ENCODE measurements around the gene ABCA2.
A peak's percentile ranks its signal among the peaks of the same experiment; 100 is the strongest.

ABCA2 gene, protein sequence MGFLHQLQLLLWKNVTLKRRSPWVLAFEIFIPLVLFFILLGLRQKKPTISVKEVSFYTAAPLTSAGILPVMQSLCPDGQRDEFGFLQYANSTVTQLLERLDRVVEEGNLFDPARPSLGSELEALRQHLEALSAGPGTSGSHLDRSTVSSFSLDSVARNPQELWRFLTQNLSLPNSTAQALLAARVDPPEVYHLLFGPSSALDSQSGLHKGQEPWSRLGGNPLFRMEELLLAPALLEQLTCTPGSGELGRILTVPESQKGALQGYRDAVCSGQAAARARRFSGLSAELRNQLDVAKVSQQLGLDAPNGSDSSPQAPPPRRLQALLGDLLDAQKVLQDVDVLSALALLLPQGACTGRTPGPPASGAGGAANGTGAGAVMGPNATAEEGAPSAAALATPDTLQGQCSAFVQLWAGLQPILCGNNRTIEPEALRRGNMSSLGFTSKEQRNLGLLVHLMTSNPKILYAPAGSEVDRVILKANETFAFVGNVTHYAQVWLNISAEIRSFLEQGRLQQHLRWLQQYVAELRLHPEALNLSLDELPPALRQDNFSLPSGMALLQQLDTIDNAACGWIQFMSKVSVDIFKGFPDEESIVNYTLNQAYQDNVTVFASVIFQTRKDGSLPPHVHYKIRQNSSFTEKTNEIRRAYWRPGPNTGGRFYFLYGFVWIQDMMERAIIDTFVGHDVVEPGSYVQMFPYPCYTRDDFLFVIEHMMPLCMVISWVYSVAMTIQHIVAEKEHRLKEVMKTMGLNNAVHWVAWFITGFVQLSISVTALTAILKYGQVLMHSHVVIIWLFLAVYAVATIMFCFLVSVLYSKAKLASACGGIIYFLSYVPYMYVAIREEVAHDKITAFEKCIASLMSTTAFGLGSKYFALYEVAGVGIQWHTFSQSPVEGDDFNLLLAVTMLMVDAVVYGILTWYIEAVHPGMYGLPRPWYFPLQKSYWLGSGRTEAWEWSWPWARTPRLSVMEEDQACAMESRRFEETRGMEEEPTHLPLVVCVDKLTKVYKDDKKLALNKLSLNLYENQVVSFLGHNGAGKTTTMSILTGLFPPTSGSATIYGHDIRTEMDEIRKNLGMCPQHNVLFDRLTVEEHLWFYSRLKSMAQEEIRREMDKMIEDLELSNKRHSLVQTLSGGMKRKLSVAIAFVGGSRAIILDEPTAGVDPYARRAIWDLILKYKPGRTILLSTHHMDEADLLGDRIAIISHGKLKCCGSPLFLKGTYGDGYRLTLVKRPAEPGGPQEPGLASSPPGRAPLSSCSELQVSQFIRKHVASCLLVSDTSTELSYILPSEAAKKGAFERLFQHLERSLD (N-terminal part only)

DNA sequence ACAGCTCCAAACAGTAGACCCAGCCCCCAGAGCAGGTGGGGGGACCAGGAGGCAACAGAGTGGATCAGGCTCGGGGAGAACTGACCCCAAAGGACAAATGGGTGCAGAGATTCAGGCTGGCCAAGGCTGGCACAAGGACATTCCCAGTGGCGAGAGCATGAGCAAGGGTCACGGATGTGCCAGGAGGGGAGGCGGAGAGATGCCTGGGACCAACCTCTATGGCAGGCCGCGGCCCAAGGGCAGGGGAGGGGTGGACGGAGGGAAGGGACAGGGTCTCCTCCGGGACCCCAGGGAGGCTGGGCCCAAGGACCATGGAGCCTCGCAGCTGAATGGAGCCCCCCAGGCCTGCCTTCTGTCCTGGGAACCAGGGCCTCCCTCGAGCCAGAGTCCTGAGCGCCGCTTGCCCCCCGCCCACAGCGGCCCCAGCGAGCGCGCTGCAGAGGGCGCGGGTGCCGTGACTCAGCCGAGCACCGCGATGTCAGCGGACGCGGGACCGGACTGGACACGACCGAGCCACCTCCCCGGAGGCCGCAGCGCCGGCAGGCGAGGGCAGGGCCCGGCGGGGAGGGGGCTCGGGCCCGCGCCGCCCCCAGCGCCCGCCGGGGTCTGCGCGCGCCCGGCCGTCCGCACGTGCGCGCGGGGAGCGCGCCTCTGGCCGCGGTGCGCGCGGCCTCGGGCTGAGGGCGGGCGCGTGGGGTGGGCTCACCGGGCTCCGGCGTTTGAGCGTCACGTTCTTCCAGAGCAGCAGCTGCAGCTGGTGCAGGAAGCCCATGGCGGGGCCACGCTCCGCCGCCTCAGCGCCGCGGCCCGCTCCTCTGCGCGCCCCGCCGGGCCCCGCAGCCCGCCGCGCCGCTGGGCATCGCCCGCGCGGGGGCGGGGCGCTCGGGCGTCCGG, at the start of gene ABCA2:
Gene ABCA2 (minus strand): TSS at position 869 of the 894 bp plus-strand sequence. CDS start 97 bp downstream, at position 772.
- DNase-seq, result no peak

DNA sequence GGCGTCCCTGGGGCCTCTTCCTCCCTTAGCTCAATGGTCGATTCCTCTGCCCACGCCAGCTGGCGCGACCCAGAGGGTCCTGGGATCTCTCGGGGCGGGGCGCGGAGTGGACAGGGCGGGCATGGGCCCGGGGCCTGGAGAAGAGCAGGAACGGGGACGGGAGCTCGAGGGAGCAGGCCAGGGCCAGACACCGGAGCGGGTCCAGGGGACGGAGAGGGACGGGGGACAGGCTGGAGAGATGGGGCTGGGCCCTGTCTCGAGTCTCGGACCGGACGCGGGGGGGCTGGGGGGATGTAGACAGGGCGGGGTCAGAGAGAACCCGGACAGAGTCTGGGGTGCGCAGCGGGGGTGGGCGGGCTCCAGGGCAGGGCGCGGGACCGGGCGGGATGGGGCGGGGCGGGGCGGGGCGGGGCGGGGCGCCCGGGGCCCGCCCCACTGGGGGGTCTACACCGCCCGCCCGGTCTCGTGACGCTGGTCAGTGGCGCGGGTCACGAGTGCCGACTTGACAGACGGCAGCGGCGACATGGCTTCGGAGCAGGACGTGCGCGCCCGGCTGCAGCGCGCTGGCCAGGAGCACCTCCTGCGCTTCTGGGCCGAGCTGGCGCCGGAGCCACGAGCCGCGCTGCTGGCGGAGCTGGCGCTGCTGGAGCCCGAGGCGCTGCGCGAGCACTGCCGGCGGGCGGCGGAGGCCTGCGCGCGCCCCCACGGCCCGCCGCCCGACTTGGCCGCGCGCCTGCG, 49.1 kb upstream of the ABCA2 start, which contains the start of gene UAP1L1:
Gene UAP1L1 (plus strand): TSS at position 508 of the 738 bp plus-strand sequence. CDS start 16 bp downstream, at position 524.
- DNase-seq, result peak; percentile 19

DNA sequence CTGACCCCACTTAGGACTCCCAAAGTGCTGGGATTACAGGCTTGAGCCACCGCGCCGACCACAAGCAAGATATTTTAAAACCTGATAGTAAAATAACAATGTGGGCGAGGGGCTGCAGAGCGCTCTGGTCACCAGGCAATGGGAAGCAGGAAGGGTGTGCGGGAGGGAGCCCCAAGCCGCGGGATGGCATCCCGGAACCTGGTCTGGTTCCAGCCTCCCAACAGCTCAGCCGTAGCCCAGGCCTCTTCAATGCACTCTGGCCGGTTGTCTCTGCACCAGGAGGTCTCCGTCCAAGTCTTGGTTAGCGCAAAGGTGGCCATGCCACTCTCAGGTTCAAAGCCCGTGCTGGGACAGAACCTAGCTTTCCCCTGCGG, 48.6 kb upstream of the ABCA2 start:
- no peak for DNase-seq

DNA sequence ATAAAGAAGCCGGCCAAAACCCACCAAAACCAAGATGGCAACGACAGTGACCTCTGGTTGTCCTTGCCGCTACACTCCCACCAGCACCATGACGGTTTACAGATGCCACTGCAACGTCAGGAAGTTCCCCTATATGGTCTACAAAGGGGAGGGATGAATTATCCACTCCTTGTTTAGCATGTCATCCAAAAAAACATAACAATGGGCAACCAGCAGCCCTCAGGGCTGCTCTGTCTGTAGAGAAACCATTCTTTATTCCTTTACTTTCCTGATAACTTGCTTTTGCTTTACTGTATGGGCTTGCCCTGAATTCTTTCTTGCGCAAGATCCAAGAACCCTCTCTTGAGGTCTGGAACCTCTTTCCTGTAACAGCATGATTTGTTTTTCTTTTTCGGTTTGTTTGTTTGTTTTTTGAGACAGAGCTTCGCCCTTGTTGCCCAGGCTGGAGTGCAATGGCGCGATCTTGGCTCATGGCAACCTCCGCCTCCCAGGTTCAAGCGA, 47.3 kb upstream of the ABCA2 start:
- no peak for DNase-seq

DNA sequence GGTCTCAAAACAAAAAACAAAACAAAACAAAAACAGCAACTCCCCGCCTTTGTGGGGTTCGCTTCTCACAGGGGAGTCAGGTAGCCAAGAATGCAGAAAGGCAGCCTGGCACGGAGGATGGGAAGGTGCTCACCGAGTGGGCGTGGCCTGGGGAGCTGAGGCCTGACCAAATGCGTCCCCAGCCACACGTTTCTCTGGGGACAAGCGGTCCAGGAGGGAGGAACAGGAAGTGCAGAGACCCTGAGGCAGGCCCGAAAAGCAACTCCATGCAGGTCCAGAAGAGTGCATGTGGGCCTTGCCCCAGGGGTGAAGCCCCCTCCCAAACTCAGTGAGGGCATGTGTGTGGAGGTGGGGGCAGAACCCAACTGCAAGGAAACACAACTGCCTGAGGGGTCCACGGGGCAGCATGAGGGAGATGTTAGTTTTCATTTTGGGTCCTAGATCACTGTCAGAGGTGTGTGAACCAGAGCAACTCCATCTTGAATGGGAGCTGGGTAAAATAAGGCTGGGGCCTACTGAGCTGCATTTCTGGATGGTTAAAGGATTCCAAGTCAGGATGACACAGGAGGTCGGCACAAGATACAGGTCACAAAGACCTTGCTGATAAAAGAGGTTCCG, 46.7 kb upstream of the ABCA2 start:
- DNase-seq, result no peak

DNA sequence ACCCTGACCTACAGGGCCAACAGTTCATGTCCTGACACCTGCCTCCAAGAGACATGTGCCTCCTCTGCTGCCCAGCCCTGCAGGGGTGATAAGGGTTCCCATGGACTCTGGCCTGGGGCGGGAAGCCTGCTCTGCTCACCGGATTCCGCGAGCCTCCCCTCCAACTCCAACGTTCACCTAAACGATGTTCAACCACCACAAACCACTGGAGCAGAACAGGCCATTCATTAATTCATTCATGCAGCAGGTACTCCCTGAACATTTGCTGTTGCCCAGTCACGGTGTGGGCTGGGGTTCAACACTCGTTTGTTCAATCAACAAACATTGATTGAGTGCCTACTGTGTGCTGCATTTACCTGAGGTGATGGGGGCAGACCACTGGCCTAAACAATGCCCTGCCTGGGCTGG, 46.0 kb upstream of the ABCA2 start:
- DNase-seq, result no peak

DNA sequence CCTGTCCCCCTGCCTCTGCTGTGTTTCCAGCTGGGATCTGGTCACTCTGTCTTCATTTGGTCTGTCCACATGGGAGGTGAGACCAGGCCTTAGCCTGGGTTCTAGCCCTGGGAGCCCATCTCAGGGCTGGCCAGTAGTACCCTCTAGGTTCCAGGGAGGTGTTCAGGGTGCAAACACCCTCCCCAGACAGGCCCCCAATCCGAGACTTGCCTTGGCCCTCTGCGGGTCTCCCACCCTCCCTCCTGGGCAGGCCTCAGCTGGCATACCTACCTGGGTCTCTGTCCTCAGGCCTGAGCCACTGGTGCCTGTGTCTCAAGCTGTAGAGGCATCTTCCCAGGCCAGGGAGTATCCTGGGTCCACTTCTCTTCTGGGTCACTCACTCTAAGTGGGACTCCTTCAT, 43.2 kb upstream of the ABCA2 start:
- DNase-seq, result no peak

DNA sequence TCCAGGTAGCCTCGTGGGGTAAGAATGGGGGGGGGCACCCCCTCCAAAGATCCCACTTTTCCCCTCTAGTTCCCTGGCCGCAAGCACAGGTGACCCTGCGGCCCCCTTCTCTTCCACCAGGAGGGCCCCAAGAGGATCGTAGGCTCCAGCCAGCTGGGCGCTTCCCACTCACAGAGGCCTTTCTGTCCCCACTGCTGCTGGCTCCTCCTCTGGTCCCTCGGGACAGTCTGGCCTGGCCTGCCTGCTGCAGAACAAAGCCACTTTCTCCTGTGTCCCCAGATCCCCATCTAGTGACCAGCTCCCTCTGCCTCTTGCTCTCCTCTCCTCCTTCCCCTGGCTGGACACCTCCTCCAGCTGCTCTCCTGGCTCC, 42.9 kb upstream of the ABCA2 start:
- DNase-seq, result peak; percentile 78

DNA sequence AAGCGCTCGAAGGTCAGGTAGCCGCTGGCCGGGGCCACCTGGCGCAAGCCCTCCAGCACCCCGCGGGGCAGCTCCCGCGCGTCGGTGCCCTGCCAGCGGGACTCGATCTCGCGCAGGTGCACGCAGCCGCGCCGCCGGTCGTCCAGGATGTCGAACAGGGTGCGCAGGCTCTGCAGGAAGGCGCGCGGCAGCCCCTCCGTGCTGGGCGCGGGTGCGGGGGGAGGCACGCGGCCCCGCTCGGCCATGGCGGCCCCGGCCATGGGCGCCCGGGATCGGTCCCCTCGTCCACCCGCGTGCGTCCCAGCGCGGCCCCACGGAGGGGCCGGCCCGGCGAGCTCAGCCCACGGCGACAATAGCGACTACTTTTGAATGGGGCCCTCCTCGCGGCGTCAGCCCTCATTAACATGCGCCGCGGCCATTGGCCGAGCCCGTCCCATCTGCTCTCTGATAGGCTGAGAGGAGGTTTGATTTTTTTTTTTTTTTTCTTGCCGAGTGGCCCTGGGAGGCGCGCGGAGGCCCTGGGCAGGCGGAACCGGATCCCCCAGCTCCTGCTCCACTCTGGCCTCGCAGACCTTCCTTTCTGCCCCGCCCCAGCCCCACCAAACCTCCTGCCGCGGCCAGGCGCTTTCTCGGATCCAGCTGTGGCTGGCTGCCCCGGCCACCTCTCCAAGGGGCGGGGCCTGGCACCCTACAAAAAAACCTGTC, 42.3 kb upstream of the ABCA2 start, which contains the start of gene SAPCD2:
Gene SAPCD2 (minus strand): TSS at position 357 of the 705 bp plus-strand sequence. CDS start 97 bp downstream, at position 260.
- peak; percentile 95 for DNase-seq

DNA sequence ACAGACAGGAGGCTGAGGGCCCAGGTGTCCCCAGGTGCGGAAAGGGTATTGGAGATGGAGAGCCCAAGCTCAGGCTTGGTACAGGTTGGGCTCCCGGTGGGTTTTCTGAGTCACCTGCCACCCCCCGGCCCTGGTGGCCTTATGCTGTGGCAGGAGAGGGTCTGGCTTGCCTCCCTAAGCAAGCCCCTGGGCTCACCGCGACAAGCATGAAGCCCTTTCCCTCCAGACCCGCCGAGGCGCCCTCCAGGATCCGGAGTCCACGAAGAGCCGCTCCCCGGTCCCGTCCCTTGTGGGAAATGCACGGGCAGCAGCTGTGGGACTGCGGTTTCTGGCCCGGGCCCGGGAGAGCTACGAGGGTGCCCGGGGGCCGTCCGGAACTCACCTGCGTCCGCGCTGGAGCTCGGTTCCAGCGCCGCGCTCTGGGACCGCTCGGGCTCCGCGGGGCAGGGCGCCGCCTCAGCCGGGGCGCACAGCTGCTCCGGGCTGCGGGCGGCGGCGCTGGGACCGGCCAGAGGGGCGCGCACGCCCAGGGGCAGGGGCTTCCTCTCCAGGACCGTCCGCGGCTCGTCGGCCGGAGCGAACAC, 41.6 kb upstream of the ABCA2 start:
- no peak for DNase-seq

DNA sequence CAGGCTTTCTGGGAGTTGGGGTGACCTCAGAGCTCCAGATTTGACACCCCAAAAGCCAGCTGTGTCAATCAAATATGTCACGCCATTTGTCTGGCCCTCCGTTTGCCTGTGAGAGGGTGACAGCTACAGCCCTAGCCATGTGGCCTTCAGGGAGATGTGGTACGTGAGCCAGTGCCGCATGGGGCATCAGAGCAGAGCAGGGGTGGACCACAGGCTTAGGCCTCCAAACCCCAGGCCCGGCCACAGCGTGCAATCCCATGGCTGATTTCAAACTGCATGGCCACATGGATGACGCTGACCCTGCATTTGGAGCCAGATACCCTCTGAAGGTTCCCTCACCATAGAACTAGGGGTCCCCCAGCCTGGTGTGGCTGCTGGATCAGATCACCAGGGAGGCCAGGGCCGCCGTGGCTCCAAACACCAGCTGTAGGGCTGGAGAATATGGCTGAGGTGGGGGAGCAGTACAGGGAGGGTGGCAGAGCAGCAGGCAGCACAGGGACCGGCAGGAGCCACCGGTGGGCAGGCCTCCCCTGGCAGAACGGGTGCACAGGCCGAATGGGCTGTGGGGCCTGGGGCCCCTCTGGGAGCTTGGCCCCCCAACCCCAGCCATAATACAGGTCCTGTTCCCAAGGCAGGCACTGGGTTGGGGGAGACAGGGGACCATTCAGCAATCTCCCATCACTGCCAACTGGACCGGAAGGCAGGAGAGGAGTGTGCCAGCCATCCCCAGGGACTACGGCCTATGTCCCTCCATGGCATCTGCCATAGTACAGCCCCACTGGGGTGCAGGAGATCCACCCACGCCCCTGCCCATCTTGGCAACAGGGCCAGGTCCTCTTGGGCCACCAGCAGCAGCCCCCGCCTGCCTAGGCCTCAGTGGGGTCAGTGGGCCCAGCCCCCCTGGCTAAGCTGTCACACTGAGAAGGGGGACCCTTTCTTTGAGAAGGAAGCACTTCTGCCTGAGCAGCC, 40.8 kb upstream of the ABCA2 start:
- DNase-seq, result peak; percentile 21

DNA sequence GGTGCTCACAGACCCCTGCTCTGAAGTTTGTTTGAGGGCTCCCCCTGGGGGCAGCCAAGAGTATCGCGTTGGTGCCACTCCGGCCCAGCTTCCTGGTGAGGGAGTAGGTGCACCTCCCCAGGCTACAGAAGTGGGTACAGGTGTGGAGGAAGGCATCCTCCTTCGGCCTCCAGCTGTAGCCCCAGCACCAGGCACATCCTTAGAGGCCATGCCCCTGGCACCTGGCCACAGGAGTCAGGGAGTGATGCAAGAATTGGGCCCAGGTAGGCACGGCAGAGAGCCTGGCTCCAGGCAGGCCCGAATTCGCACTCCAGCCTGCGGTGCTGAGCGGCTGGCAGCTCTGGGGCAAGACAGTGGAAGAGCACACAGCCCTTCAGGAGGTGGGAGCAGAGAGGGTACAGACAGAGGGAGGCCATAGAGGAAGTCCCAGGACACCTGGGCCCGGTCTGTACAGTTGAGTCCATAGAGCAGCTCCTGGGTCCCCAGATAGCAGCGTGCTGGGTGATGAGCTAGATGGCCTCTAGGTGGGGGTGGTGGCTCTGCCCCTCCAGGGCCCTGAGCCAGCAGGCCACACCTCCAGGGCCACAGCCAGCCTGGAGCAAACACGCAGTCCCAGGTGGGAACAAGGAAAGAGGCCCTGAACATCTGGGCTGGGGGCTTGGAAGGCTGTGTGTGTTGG, 40.0 kb upstream of the ABCA2 start:
- peak; percentile 88 for DNase-seq

DNA sequence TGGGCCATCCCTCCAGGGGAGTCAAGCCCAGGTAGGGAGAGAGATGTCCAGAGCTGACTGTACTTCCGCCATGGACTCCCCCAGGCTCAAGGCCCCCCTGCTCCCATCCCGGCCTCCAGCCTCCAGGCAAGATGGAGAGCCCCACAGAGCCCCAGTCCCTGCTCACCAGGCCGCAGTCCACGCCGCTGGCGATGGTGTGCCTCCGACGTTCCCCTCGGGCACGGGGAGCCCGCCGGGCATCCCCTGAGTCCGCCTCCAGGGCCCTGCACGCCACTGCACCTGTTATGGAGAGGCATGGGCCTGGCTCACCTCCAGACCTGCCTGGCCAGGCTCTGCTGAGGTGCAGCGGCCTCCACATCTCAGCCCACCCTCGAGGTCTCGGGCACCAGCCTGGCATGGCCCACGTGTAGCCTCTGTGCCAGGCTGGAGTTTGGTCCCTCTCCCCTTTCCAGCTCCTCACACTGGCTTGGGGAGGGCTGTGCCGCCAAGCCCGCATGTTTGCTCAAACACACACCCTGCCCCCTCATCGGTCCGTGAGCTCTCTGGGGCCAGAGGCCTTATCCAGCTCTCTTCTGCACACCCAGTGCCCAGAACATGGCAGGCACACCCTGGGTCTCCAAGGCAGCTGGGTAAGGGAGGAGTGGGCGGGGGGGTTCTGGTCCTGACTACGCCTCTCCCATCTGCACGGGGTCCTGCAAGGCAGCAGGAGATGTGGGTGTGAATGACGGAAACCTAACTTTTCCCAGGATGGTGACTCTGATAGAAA, 38.2 kb upstream of the ABCA2 start:
- DNase-seq, result no peak

DNA sequence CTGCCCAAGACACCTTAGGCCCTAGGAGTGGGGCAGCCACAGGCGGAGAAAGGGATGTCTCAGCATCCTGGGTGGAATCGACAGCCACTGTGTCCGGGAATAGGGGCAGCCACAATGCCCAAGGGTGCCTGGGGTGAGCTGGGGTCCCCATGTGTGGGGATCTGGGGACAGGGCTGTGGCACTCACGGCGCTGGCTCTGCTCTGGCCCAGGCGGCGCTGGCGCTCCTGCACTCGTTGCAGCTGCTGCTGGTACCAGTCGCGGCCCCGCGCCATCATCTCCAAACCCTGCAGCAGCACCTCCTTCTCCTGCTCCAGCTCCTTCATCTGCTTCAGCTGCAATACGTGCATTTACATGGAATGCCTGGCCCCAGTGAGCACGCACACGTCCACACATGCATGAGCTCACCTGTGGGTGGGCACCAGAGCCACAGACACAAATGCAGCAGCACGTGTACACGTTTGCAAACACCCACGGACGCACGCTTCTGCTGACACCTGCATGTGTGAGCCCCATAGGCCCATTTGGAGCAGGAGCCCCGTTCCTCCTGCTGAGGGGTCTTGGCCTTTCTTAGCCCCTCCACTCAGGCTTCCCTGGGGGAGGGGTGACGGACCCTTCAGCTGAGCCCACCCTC, 37.4 kb upstream of the ABCA2 start:
- no peak for DNase-seq

DNA sequence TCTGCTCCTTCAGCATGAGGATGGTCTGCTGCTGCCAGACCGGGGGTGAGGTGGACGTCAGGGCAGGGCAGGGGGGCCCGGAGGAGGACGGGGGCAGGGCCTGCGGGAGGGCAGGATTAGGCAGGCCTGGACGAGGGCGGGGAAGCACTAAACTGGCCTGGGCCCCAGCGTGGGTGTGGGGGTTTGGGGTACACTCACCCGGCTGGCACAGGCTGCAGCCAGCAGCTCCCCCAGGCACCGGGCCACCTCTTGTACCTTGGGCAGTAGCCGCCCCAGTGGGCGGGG, 36.8 kb upstream of the ABCA2 start:
- DNase-seq, result no peak
